DMS53 treated with DMSO at 0.1 percent for 48 hours (cell line): ENCODE data around the gene CHADL.

ENCODE experiments used
- DNase-seq: peaks from one replicate; lab custom pipeline; 2025; ENCODE audit not compliant: unreplicated experiment; lab: John Stamatoyannopoulos, UW

The CHADL gene

GRCh38 chr22:41256254-41257253 is 15.8 kb upstream of the CHADL start:
- peak; percentile 17 for DNase-seq

- no peak for DNase-seq
Measured at GRCh38 chr22:41254230-41254629, 13.5 kb upstream of the CHADL start.

- DNase-seq = no peak
Measured at GRCh38 chr22:41252365-41252764, 11.6 kb upstream of the CHADL start.

GRCh38 chr22:41250127-41250526 is 9.4 kb upstream of the CHADL start:
- DNase-seq = no peak

GRCh38 chr22:41249442-41249841 is 8.7 kb upstream of the CHADL start:
- DNase-seq = no peak

- no peak for DNase-seq
Measured at GRCh38 chr22:41248758-41249157, 8.0 kb upstream of the CHADL start.

- DNase-seq = no peak
Measured at GRCh38 chr22:41248314-41248713, 7.6 kb upstream of the CHADL start.

GRCh38 chr22:41247703-41248102 is 7.0 kb upstream of the CHADL start:
- no peak for DNase-seq

GRCh38 chr22:41245917-41246499 is 5.3 kb upstream of the CHADL start:
- no peak for DNase-seq

- DNase-seq = no peak
Measured at GRCh38 chr22:41243361-41243760, 2.6 kb upstream of the CHADL start.

- DNase-seq = no peak
Measured at GRCh38 chr22:41242396-41243117, 1.8 kb upstream of the CHADL start.

GRCh38 chr22:41241133-41241676 is 474 bp upstream of the CHADL start:
- no peak for DNase-seq

- no peak for DNase-seq
Measured at GRCh38 chr22:41239443-41240128, 1.1 kb downstream of the CHADL start.

GRCh38 chr22:41238570-41239442 is 1.9 kb downstream of the CHADL start:
- no peak for DNase-seq

- peak; percentile 50 for DNase-seq
Measured at GRCh38 chr22:41237707-41238569, 2.8 kb downstream of the CHADL start.

GRCh38 chr22:41237036-41237706 is 3.6 kb downstream of the CHADL start:
- no peak for DNase-seq

GRCh38 chr22:41234815-41235695 is 5.7 kb downstream of the CHADL start:
- no peak for DNase-seq
